SK-MEL-5 (cell line): ENCODE data around the gene SSU72. TPM values are rescaled to one million over a fixed set of nuclear protein-coding genes. Genes with fewer than 3 reads are reported as not detected.
A peak's percentile ranks its signal among the peaks of the same experiment; 100 is the strongest.

Experiments used
- DNase-seq: peaks from one replicate; pipeline ENCODE4 v3.0.0-alpha.2; 2016; ENCODE audit warnings: low read depth, low spot score
- in situ Hi-C: cut with HindIII; loops from 2 replicates; pipeline ENCODE4 v1.10.0; 2016; ENCODE audit warnings: low sequenced_read_pairs, high pct_unique_total_duplicates, low pct_unique_long_range_greater_than_20kb
- total RNA-seq: library from RNA; depleted of rRNA; stranded (reverse); fragments of >200 nt; shearing (Covaris generic); gene quantifications from 2 replicates; pipeline ENCODE4 v1.2.3, GENCODE V29; 2014

SSU72 gene
- total RNA-seq, 1 experiment from 2014 or later = 56.5 TPM

- DNase-seq = peak; percentile 48
- in situ Hi-C loops = no loop called here
These were observed 39.7 kb upstream of the SSU72 start for GRCh38 chr1:1614204-1614953.

GRCh38 chr1:1613509-1614082 lies 38.9 kb upstream of the SSU72 start:
- in situ Hi-C loops = no loop called here
- no peak for DNase-seq

GRCh38 chr1:1612104-1612400 lies 37.4 kb upstream of the SSU72 start:
- in situ Hi-C loops = no loop called here
- no peak for DNase-seq

- in situ Hi-C loops = no loop called here
- no peak for DNase-seq
These were observed 36.1 kb upstream of the SSU72 start for GRCh38 chr1:1610796-1611195.

- DNase-seq = peak; percentile 35
- in situ Hi-C loops = no loop called here
These were observed 35.3 kb upstream of the SSU72 start for GRCh38 chr1:1609822-1610485.

GRCh38 chr1:1606232-1606631 lies 31.6 kb upstream of the SSU72 start:
- DNase-seq = no peak
- in situ Hi-C loops = no loop called here

GRCh38 chr1:1605724-1606123 lies 31.1 kb upstream of the SSU72 start:
- in situ Hi-C loops = no loop called here
- DNase-seq = no peak

GRCh38 chr1:1605034-1605591 lies 30.4 kb upstream of the SSU72 start:
- in situ Hi-C loops = no loop called here
- DNase-seq = no peak

- in situ Hi-C loops = no loop called here
These were observed 29.8 kb upstream of the SSU72 start for GRCh38 chr1:1604374-1605033.

GRCh38 chr1:1603671-1604373 lies 29.2 kb upstream of the SSU72 start:
- no peak for DNase-seq
- in situ Hi-C loops = no loop called here

More at GRCh38 chr1:1604374-1605033, 29.8 kb upstream of the SSU72 start:
- DNase-seq = no peak

- in situ Hi-C loops = no loop called here
These were observed 28.4 kb upstream of the SSU72 start for GRCh38 chr1:1602968-1603506.

GRCh38 chr1:1602304-1602967 lies 27.8 kb upstream of the SSU72 start:
- DNase-seq = no peak
- in situ Hi-C loops = no loop called here

More at GRCh38 chr1:1602968-1603506, 28.4 kb upstream of the SSU72 start:
- DNase-seq = no peak

- DNase-seq = no peak
- in situ Hi-C loops = no loop called here
These were observed 27.1 kb upstream of the SSU72 start for GRCh38 chr1:1601564-1602303.

GRCh38 chr1:1600861-1601563 lies 26.3 kb upstream of the SSU72 start:
- no peak for DNase-seq
- in situ Hi-C loops = no loop called here

- DNase-seq = no peak
- in situ Hi-C loops = no loop called here
These were observed 25.5 kb upstream of the SSU72 start, which contains the start of gene FNDC10 for GRCh38 chr1:1599935-1600860. Gene FNDC10, minus strand, starts transcription at chr1:1600135. Its CDS starts 120 bp downstream, at chr1:1600015.
